ENCODE results near the gene ACAD9.

- TF ChIP-seq POLR2A (IDR thresholded peaks at IDR 0.05) (no peak), POLR2AphosphoS5 (IDR thresholded peaks at IDR 0.05) (no peak)
- TF ChIP-seq, protein P1, sequence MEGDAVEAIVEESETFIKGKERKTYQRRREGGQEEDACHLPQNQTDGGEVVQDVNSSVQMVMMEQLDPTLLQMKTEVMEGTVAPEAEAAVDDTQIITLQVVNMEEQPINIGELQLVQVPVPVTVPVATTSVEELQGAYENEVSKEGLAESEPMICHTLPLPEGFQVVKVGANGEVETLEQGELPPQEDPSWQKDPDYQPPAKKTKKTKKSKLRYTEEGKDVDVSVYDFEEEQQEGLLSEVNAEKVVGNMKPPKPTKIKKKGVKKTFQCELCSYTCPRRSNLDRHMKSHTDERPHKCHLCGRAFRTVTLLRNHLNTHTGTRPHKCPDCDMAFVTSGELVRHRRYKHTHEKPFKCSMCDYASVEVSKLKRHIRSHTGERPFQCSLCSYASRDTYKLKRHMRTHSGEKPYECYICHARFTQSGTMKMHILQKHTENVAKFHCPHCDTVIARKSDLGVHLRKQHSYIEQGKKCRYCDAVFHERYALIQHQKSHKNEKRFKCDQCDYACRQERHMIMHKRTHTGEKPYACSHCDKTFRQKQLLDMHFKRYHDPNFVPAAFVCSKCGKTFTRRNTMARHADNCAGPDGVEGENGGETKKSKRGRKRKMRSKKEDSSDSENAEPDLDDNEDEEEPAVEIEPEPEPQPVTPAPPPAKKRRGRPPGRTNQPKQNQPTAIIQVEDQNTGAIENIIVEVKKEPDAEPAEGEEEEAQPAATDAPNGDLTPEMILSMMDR (IDR thresholded peaks at IDR 0.05), result no peak
Observed at GRCh38 chr3:128846486-128846891, 32.9 kb upstream of the ACAD9 start.

All from sigmoid colon (tissue), 4 donors.